ENCODE results near the gene EGFL6. TPM values are rescaled to one million over a fixed set of nuclear protein-coding genes. Genes with fewer than 3 reads are reported as not detected.
A peak's percentile ranks its signal among the peaks of the same experiment; 100 is the strongest.

The EGFL6 gene
- total and polyA plus RNA-seq, 10 donors, result 0.06 to 0.44 (median 0.19) TPM; not detected in 5

DNA sequence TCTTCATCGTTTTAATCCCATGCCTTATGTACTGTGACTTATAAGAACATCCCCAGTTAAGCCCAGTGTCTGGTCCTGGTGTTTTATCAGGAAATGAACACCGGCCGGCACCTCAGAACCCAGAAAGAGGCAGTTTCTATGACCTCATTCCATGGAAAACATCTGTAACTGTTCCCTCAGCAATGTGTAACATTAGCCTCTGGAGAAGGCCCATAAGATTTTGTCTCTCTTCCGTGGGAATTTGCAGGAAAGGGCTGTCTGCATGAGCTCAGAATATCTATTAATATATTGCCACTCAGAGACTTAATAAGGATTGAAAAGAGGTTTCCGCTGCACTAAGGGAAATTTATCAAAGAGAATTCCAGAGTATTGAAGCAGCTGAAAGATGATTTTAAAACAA, 80.4 kb downstream of the EGFL6 start:
- 70 to 82% (median 72%) methylated on average over 5 of the region's 5 CpGs for WGBS, 5 donors
- intact Hi-C loops (cut with DNase I; ENCODE audit: low total_unique reads), result loop anchor here (10.0 kb wide), 3 partner anchors 105 to 385 kb away; no protein-coding TSS in a partner anchor
- Histone ChIP-seq H3K4me3 (no peak overlapping the region), H3K36me3 (no peaks in the 10 kb centered on the region), H3K9me3 (no peaks in the 10 kb centered on the region), H3K4me1 (peaks cover 9 to 29% (median 15%) of the 10 kb centered on the region in 6 donors), H3K27me3 (replicated peaks in 1 of 7) (peaks cover 0 to 13% (median 0%) of the 10 kb centered on the region in 7 donors), H3K27ac (peak overlapping the region in 1 of 8 donors; percentile 11)
- no peak for DNase-seq
- TF ChIP-seq POLR2AphosphoS5 (IDR thresholded peaks at IDR 0.05) (no peak), POLR2A (IDR thresholded peaks at IDR 0.05) (no peak)
- TF ChIP-seq, protein P1, sequence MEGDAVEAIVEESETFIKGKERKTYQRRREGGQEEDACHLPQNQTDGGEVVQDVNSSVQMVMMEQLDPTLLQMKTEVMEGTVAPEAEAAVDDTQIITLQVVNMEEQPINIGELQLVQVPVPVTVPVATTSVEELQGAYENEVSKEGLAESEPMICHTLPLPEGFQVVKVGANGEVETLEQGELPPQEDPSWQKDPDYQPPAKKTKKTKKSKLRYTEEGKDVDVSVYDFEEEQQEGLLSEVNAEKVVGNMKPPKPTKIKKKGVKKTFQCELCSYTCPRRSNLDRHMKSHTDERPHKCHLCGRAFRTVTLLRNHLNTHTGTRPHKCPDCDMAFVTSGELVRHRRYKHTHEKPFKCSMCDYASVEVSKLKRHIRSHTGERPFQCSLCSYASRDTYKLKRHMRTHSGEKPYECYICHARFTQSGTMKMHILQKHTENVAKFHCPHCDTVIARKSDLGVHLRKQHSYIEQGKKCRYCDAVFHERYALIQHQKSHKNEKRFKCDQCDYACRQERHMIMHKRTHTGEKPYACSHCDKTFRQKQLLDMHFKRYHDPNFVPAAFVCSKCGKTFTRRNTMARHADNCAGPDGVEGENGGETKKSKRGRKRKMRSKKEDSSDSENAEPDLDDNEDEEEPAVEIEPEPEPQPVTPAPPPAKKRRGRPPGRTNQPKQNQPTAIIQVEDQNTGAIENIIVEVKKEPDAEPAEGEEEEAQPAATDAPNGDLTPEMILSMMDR (IDR thresholded peaks at IDR 0.05 in 8 of 11, conservative IDR thresholded peaks at IDR 0.05 in 3 of 11), result no peak

DNA sequence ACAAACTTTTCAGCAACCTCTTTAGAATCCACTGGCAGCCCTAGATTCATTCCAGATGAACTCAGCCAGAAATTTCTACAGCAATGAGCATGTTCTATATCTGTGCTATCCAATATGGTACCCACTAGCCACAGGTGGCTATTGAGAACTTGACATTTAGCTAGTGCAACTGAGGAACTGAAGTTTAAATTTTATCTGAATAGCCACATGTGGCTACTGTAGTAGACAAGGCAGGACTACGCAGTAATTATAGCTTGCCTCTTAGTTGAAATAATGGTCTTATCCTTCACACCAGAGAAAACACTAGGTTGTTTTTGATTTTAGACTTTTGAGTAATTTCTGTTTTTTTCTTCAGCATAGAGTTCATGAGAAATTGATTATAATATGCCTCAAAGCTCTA, 80.9 kb downstream of the EGFL6 start:
- peaks cover 9 to 31% (median 15%) of the 10 kb centered on the region in 6 donors for H3K4me1 ChIP-seq
- intact Hi-C loops (cut with DNase I; ENCODE audit: low total_unique reads), result loop anchor here (10.0 kb wide), 2 partner anchors 104 to 384 kb away; no protein-coding TSS in a partner anchor
- no peak overlapping the region for H3K4me3 ChIP-seq
- peaks cover 0 to 13% (median 0%) of the 10 kb centered on the region in 7 donors for H3K27me3 ChIP-seq (replicated peaks in 1 of 7)
- H3K9me3 ChIP-seq, result no peaks in the 10 kb centered on the region
- DNase-seq, result no peak
- WGBS, 5 donors, result 88 to 97% (median 94%) methylated on average over 1 of the region's 1 CpG
- H3K36me3 ChIP-seq, result peaks cover 0 to under 1% (median 0%) of the 10 kb centered on the region in 6 donors
- no peak for TF ChIP-seq POLR2A (IDR thresholded peaks at IDR 0.05)
- no peak overlapping the region for H3K27ac ChIP-seq

DNA sequence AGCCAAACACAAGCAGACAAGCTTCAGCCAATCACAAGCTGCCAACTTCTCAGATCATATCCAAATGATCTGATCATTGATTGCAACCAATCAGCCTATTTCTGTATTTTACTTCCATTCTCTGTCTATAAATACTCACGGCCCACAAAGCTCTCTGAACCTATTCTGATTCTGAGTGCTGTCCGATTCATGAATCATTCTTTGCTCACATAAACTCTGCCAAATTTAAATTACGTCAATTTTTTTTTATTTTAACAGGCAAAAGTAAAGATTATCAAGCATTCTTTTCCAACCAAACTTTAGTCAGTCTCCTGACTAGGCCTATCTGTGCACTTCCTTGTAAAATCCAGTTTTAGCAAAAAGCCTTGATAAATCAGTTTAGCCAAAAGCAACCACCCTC, 81.7 kb downstream of the EGFL6 start:
- Histone ChIP-seq H3K36me3 (peaks cover 0 to 9% (median 0%) of the 10 kb centered on the region in 6 donors), H3K27me3 (replicated peaks in 1 of 7) (peaks cover 0 to 13% (median 0%) of the 10 kb centered on the region in 7 donors), H3K4me1 (peaks cover 9 to 31% (median 15%) of the 10 kb centered on the region in 6 donors), H3K9me3 (no peaks in the 10 kb centered on the region), H3K4me3 (no peak overlapping the region), H3K27ac (no peak overlapping the region)
- no peak for DNase-seq
- TF ChIP-seq, protein P1 (IDR thresholded peaks at IDR 0.05 in 8 of 11, conservative IDR thresholded peaks at IDR 0.05 in 3 of 11), result no peak
- no peak for TF ChIP-seq POLR2A (IDR thresholded peaks at IDR 0.05)
- no peak for TF ChIP-seq POLR2AphosphoS5 (IDR thresholded peaks at IDR 0.05)
- 62 to 100% (median 67%) methylated on average over 3 of the region's 3 CpGs for WGBS, 5 donors
- intact Hi-C loops (cut with DNase I; ENCODE audit: low total_unique reads), result loop anchor here (10.0 kb wide), 2 partner anchors 104 to 384 kb away; no protein-coding TSS in a partner anchor

DNA sequence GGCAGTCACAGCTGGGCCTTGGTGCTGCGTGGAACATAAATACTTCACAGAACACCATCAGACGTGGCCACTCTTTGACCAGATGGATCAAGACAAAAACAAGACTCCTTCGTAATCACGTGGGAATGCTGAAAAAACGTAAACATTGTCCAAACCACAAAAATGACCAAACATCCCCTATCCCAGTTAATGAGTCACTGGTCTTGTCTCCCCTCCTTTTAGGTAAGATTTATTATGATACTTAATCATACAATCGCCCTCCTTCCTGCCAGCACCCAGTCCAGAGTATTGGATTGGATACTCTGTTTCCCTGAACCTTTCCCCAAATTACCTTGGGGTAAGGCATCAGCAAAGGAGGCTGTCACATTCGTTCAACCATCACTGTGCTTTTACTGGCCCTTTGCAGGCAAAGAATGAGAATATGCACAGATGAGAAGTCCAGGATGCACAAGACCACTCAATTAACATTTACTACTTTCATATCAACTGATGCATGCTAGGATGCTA, 82.9 kb downstream of the EGFL6 start:
- H3K27me3 ChIP-seq (replicated peaks in 1 of 7), result peaks cover 0 to 2% (median 0%) of the 10 kb centered on the region in 7 donors
- peaks cover 0 to 20% (median 0%) of the 10 kb centered on the region in 6 donors for H3K36me3 ChIP-seq
- H3K27ac ChIP-seq, result peak overlapping the region; percentile 82 to 98 (median 96)
- TF ChIP-seq POLR2A (IDR thresholded peaks at IDR 0.05), result no peak
- TF ChIP-seq, protein P1 (IDR thresholded peaks at IDR 0.05 in 8 of 11, conservative IDR thresholded peaks at IDR 0.05 in 3 of 11), result no peak
- TF ChIP-seq POLR2AphosphoS5 (IDR thresholded peaks at IDR 0.05), result no peak
- no peak for DNase-seq
- H3K4me1 ChIP-seq, result peaks cover 9 to 31% (median 15%) of the 10 kb centered on the region in 6 donors
- intact Hi-C loops (cut with DNase I; ENCODE audit: low total_unique reads), result loop anchor here (10.0 kb wide), 2 partner anchors 102 to 382 kb away; no protein-coding TSS in a partner anchor
- H3K4me3 ChIP-seq, result peak overlapping the region; percentile 21 to 81 (median 52)
- no peaks in the 10 kb centered on the region for H3K9me3 ChIP-seq
- WGBS, 5 donors, result 36 to 52% (median 44%) methylated on average over 7 of the region's 7 CpGs

Data from spleen (tissue), 11 donors.